GM23248 (cell line): ENCODE data around the gene MARCHF5. TPM values are rescaled to one million over a fixed set of nuclear protein-coding genes. Genes with fewer than 3 reads are reported as not detected.
"Not testable (repeated sequence)": the region's sequence is repeated elsewhere in the genome, so short reads cannot be mapped to it uniquely, and the experiment has no call there.

Source experiments
- DNase-seq: peaks from one replicate; pipeline ENCODE4 v3.0.0-alpha.2; 2015
- H2AFZ ChIP-seq: fragments of 200-600 bp; sonication (generic); 2 replicates; pipeline ENCODE4 v1.6.1; 2016; ENCODE audit warnings: antibody characterized with exemption
- H3F3A ChIP-seq: fragments of 200-600 bp; sonication (generic); 2 replicates; pipeline ENCODE4 v1.6.1; 2016; ENCODE audit warnings: mild to moderate bottlenecking, antibody characterized with exemption, mixed run types; ENCODE audit not compliant: insufficient read depth
- H3K27ac ChIP-seq: fragments of 200-600 bp; sonication (generic); 2 replicates; pipeline ENCODE4 v1.5.1; 2016; ENCODE audit warnings: mild to moderate bottlenecking
- H3K27me3 ChIP-seq: fragments of 200-600 bp; sonication (generic); replicated peaks from 2 replicates; pipeline ENCODE4 v1.6.1; 2016; ENCODE audit warnings: mild to moderate bottlenecking; ENCODE audit not compliant: insufficient read depth
- H3K36me3 ChIP-seq: fragments of 200-600 bp; sonication (generic); 2 replicates; pipeline ENCODE4 v1.6.1; 2016; ENCODE audit warnings: low read depth, mild to moderate bottlenecking
- H3K4me1 ChIP-seq: fragments of 200-600 bp; sonication (generic); 2 replicates; pipeline ENCODE4 v1.6.1; 2016; ENCODE audit warnings: mild to moderate bottlenecking; ENCODE audit not compliant: insufficient read depth
- H3K4me2 ChIP-seq: fragments of 200-600 bp; sonication (generic); one replicate; pipeline ENCODE4 v1.6.1; 2016; ENCODE audit warnings: mild to moderate bottlenecking; ENCODE audit not compliant: unreplicated experiment
- H3K4me3 ChIP-seq: fragments of 200-600 bp; sonication (generic); 2 replicates; pipeline ENCODE4 v1.5.1; 2016; ENCODE audit warnings: mild to moderate bottlenecking
- H3K79me2 ChIP-seq: fragments of 200-600 bp; sonication (generic); 2 replicates; pipeline ENCODE4 v1.6.1; 2016; ENCODE audit warnings: mild to moderate bottlenecking; ENCODE audit not compliant: insufficient read depth
- H3K9ac ChIP-seq: fragments of 200-600 bp; sonication (generic); 2 replicates; pipeline ENCODE4 v1.6.1; 2016; ENCODE audit warnings: mild to moderate bottlenecking
- H3K9me2 ChIP-seq: fragments of 200-600 bp; sonication (generic); 2 replicates; pipeline ENCODE4 v1.6.1; 2016; ENCODE audit warnings: mixed run types, mild to moderate bottlenecking, moderate library complexity; ENCODE audit not compliant: insufficient read depth
- H3K9me3 ChIP-seq: fragments of 200-600 bp; sonication (generic); one replicate; pipeline ENCODE4 v1.6.1; 2017; ENCODE audit warnings: low read depth
- H4K20me1 ChIP-seq: fragments of 200-600 bp; sonication (generic); 2 replicates; pipeline ENCODE4 v1.6.0; 2016; ENCODE audit not compliant: insufficient read depth
- EZH2 ChIP-seq: fragments of 200-600 bp; sonication (generic); IDR thresholded peaks from 2 replicates; pipeline ENCODE4 v1.6.1; 2018; ENCODE audit warnings: antibody characterized with exemption, mild to moderate bottlenecking; ENCODE audit not compliant: insufficient read depth, poor library complexity, severe bottlenecking
- EZH2phosphoT487 ChIP-seq: fragments of 200-600 bp; sonication (generic); IDR thresholded peaks from 2 replicates; pipeline ENCODE4 v1.6.1; 2018; ENCODE audit warnings: antibody characterized with exemption, moderate library complexity, mild to moderate bottlenecking, low read depth; ENCODE audit not compliant: insufficient read depth
- WGBS, 2 experiments: methylation state at CpG; one replicate each; pipeline ENCODE4 v1.1.6; 2015 to 2017; ENCODE audit warnings: low lambda C conversion rate in 2 of 2, low coverage in 1 of 2; ENCODE audit errors: missing lambda C conversion rate in 2 of 2; 5-methylcytosine and 5-hydroxymethylcytosine counted together
- in situ Hi-C: fragments of 300-500 bp; cut with MboI; formaldehyde crosslinking; loops from 2 replicates; pipeline ENCODE4 v1.15.0; 2020
- polyA plus RNA-seq: library from polyadenylated mRNA; unstranded; fragments of >200 nt; fragmentation: Nextera tagmentation; extraction: Ambion mirVana; gene quantifications from 2 replicates; pipeline ENCODE4 v1.2.1, GENCODE V29; 2016
- total RNA-seq: library from RNA; depleted of rRNA; stranded (reverse); fragments of >200 nt; shearing (Covaris generic); gene quantifications from 2 replicates; pipeline ENCODE4 v1.2.3, GENCODE V29; 2014

The MARCHF5 gene
- total and polyA plus RNA-seq, 2 experiments from 2014 or later = 14.2 to 41.4 TPM

DNA sequence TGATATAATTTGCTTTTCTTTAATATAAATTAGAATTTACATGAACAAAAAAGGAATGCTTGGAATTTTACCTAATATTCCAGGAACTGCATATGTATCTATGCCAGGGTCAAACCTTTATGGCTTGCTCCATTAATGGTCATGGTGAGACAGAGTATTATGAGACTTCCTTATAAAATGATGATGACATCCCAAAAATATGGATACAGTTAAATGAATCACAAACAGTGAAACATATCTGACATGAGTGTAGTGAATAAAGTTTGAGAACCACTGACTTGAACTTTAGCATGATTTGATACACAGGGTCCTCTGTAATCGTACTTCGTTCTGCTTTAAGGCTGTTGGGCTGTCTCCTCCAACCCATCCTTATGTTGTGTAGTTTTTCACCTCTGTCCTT is 51.8 kb downstream of the MARCHF5 start:
- no peaks in the 10 kb centered on the region for H3K9me2 ChIP-seq
- peaks cover 6% of the 10 kb centered on the region; the same call in 1 of the 2 replicates for H3K36me3 ChIP-seq
- H3K4me2 ChIP-seq = no peak overlapping the region
- no peaks in the 10 kb centered on the region for H3F3A ChIP-seq
- TF ChIP-seq EZH2 (no peak), EZH2phosphoT487 (no peak)
- H2AFZ ChIP-seq = no peak overlapping the region
- H3K4me3 ChIP-seq = no peak overlapping the region
- H4K20me1 ChIP-seq = 0 out of 2 replicates have a peak, but pooled peaks cover 2% of the 10 kb centered on the region
- 98 to 100% methylated on average over 2 of the region's 2 CpGs for WGBS, 2 experiments
- H3K4me1 ChIP-seq = peaks cover 10% of the 10 kb centered on the region
- peak; percentile 52 for DNase-seq
- no peak overlapping the region for H3K9ac ChIP-seq
- H3K79me2 ChIP-seq = peaks cover 26% of the 10 kb centered on the region
- no peaks in the 10 kb centered on the region for H3K9me3 ChIP-seq
- no peak overlapping the region for H3K27ac ChIP-seq
- in situ Hi-C loops = no loop called here
- H3K27me3 ChIP-seq = no peaks in the 10 kb centered on the region

DNA sequence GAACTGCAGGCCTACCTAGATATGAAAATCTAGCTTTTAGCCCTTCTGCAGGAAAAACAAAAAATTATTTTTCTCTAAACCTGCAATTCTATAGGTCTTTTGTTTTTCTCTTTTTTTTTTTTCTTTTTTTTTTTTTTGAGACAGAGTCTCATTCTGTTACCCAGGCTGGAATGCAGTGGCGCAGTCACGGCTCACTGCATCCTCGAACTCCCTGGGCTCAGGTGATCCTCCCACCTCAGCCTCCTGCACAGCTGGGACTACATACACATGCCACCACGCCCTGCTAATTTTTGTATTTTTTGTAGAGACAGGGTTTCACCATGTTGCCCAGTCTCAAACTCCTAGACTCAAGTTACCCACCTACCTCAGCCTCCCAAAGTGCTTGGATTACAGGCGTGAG is 54.6 kb downstream of the MARCHF5 start:
- H3K27me3 ChIP-seq, H2AFZ ChIP-seq, H3K27ac ChIP-seq, H3F3A ChIP-seq, H4K20me1 ChIP-seq, H3K9ac ChIP-seq, H3K9me3 ChIP-seq, DNase-seq, in situ Hi-C loops, H3K79me2 ChIP-seq, H3K4me2 ChIP-seq, H3K4me3 ChIP-seq, H3K9me2 ChIP-seq: not testable (repeated sequence)
- WGBS, 2 experiments = 98 to 100% methylated on average over 5 of the region's 5 CpGs
- H3K36me3 ChIP-seq = peaks cover 22% of the 10 kb centered on the region
- peaks cover 10% of the 10 kb centered on the region for H3K4me1 ChIP-seq

GRCh38 chr10:92347035-92347676 is 56.2 kb downstream of the MARCHF5 start:
- H3K27me3 ChIP-seq, H3K27ac ChIP-seq, H3K4me2 ChIP-seq, DNase-seq, H4K20me1 ChIP-seq, in situ Hi-C loops, H3K79me2 ChIP-seq, H3K9me3 ChIP-seq, H3F3A ChIP-seq, H3K9me2 ChIP-seq, H2AFZ ChIP-seq, H3K9ac ChIP-seq, H3K4me3 ChIP-seq: not testable (repeated sequence)
- H3K36me3 ChIP-seq = peaks cover 26% of the 10 kb centered on the region
- WGBS, 2 experiments = 95 to 99% methylated on average over 9 of the region's 9 CpGs
- peaks cover 10% of the 10 kb centered on the region for H3K4me1 ChIP-seq

GRCh38 chr10:92350411-92350810 is 59.4 kb downstream of the MARCHF5 start:
- no peaks in the 10 kb centered on the region for H3K9me3 ChIP-seq
- no peak overlapping the region for H3K27ac ChIP-seq
- peaks cover 26% of the 10 kb centered on the region for H3K36me3 ChIP-seq
- no peaks in the 10 kb centered on the region for H3F3A ChIP-seq
- no peak overlapping the region for H3K9ac ChIP-seq
- H3K27me3 ChIP-seq = no peaks in the 10 kb centered on the region
- H4K20me1 ChIP-seq = no peaks in the 10 kb centered on the region
- WGBS, 2 experiments = 85% methylated on average over 4 of the region's 4 CpGs
- H3K4me1 ChIP-seq = no peaks in the 10 kb centered on the region
- H2AFZ ChIP-seq = no peak overlapping the region
- no peak overlapping the region for H3K4me2 ChIP-seq
- TF ChIP-seq EZH2phosphoT487 (no peak), EZH2 (no peak)
- DNase-seq = no peak
- no peaks in the 10 kb centered on the region for H3K9me2 ChIP-seq
- in situ Hi-C loops = no loop called here
- H3K4me3 ChIP-seq = no peak overlapping the region
- no peaks in the 10 kb centered on the region for H3K79me2 ChIP-seq

- H3K4me2 ChIP-seq = no peak overlapping the region
- DNase-seq = no peak
- no peaks in the 10 kb centered on the region for H4K20me1 ChIP-seq
- H2AFZ ChIP-seq = no peak overlapping the region
- H3K4me3 ChIP-seq = no peak overlapping the region
- H3K27ac ChIP-seq = no peak overlapping the region
- TF ChIP-seq EZH2phosphoT487 (no peak), EZH2 (no peak)
- H3K36me3 ChIP-seq = peaks cover 16% of the 10 kb centered on the region
- H3K9me3 ChIP-seq = no peaks in the 10 kb centered on the region
- WGBS, 2 experiments = 66 to 70% methylated on average over 4 of the region's 4 CpGs
- no peaks in the 10 kb centered on the region for H3K4me1 ChIP-seq
- no peaks in the 10 kb centered on the region for H3K27me3 ChIP-seq
- no peaks in the 10 kb centered on the region for H3K9me2 ChIP-seq
- no peak overlapping the region for H3K9ac ChIP-seq
- H3F3A ChIP-seq = no peaks in the 10 kb centered on the region
- in situ Hi-C loops = no loop called here
- no peaks in the 10 kb centered on the region for H3K79me2 ChIP-seq
Measured at GRCh38 chr10:92354587-92354986, 63.6 kb downstream of the MARCHF5 start.
